ENCODE results near the gene YIPF1. TPM values are rescaled to one million over a fixed set of nuclear protein-coding genes. Genes with fewer than 3 reads are reported as not detected.
A peak's percentile ranks its signal among the peaks of the same experiment; 100 is the strongest.

Gene YIPF1
- total RNA-seq, 4 donors from 2014 or later: 6.7 to 25.9 (median 14.8) TPM

DNA sequence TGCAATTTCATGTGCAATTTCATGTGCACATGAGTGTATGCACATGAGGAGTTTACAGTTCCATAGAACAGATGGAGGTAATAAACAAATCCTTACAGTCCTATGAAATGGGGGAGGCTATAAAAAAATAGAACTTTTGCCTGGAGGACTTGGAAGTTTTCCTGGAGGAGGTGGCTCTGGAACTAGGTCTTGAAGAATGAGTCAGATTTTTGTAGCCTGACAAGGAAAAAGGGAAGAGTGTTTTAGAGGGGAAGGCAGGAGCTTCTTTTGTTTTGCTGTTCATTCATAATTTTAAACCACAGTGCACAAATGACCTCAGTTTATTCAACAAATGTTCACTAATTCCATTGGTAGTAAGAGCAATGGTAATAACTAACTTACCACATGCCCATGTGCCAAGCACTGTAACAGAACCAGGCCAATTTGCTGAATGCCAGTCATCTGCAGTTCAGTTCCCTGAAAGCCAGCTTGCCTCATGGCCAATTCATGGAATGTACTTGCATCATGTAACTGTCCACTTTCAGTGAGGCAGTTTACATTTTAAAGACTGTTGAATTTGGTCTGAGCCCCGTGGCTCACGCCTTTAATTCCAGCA, 7.1 kb upstream of the YIPF1 start:
- Histone ChIP-seq H3K9me3 (no peaks in the 10 kb centered on the region), H3K36me3 (no peaks in the 10 kb centered on the region), H3K4me3 (no peak overlapping the region), H3K27ac (peak overlapping the region; percentile 62 to 67), H3K4me1 (no peaks in the 10 kb centered on the region), H3K27me3 (no peaks in the 10 kb centered on the region)
- no peak for TF ChIP-seq POLR2A (IDR thresholded peaks at IDR 0.05)
- TF ChIP-seq, protein P1, sequence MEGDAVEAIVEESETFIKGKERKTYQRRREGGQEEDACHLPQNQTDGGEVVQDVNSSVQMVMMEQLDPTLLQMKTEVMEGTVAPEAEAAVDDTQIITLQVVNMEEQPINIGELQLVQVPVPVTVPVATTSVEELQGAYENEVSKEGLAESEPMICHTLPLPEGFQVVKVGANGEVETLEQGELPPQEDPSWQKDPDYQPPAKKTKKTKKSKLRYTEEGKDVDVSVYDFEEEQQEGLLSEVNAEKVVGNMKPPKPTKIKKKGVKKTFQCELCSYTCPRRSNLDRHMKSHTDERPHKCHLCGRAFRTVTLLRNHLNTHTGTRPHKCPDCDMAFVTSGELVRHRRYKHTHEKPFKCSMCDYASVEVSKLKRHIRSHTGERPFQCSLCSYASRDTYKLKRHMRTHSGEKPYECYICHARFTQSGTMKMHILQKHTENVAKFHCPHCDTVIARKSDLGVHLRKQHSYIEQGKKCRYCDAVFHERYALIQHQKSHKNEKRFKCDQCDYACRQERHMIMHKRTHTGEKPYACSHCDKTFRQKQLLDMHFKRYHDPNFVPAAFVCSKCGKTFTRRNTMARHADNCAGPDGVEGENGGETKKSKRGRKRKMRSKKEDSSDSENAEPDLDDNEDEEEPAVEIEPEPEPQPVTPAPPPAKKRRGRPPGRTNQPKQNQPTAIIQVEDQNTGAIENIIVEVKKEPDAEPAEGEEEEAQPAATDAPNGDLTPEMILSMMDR (IDR thresholded peaks at IDR 0.05): no peak
- intact Hi-C loops (cut with DNase I; ENCODE audit: low total_unique reads): no loop called here
- peak; percentile 31 to 43 for DNase-seq

DNA sequence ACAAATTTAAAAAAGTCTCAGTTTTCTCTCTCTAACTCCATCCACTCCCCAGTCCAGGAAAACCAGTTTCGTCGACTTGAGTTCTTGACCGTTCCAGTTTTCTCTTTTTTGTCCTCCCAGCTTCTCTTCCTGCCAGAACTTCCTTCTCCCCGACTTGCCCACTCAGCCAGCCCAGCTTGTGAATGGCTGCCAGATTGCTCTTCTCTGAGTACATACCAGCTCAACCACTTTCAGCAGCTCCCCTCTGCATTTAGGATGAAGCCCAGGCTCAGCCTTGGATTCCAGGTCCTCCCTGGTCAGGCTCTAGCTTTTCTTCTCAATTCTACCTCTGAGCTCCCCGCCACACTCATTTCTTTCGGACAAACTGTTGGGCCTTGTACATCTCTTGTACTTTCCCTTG, 5.8 kb upstream of the YIPF1 start:
- Histone ChIP-seq H3K27me3 (no peaks in the 10 kb centered on the region), H3K4me1 (no peaks in the 10 kb centered on the region), H3K36me3 (no peaks in the 10 kb centered on the region), H3K9me3 (no peaks in the 10 kb centered on the region), H3K27ac (no peak overlapping the region), H3K4me3 (no peak overlapping the region)
- no peak for DNase-seq
- TF ChIP-seq, protein P1 (IDR thresholded peaks at IDR 0.05): no peak
- no peak for TF ChIP-seq POLR2A (IDR thresholded peaks at IDR 0.05)
- intact Hi-C loops (cut with DNase I; ENCODE audit: low total_unique reads): no loop called here

DNA sequence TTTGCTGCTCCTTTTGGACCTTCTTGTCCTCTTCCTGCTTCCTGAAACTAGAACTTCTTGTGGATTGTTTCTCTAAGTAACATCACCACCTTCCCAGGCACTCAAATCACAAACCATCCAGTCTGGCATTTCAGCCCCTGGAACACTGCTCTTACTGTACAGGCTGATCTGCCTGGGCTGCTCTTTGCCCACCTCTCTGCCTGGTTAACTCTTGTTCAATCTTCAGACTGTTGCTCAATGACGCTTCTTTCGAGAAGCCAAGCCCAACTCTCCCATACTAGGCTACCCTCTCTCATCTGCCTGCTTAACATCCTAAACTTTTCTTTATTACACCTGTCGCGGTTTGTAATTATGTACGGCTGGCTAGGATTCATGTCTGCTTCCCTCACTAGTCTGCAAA, 5.0 kb upstream of the YIPF1 start:
- TF ChIP-seq POLR2A (IDR thresholded peaks at IDR 0.05): no peak
- TF ChIP-seq, protein P1 (IDR thresholded peaks at IDR 0.05): no peak
- no peaks in the 10 kb centered on the region for H3K9me3 ChIP-seq
- H3K4me1 ChIP-seq: no peaks in the 10 kb centered on the region
- no peak for DNase-seq
- intact Hi-C loops (cut with DNase I; ENCODE audit: low total_unique reads): no loop called here
- H3K4me3 ChIP-seq: no peak overlapping the region
- H3K36me3 ChIP-seq: no peaks in the 10 kb centered on the region
- no peaks in the 10 kb centered on the region for H3K27me3 ChIP-seq
- H3K27ac ChIP-seq: no peak overlapping the region

DNA sequence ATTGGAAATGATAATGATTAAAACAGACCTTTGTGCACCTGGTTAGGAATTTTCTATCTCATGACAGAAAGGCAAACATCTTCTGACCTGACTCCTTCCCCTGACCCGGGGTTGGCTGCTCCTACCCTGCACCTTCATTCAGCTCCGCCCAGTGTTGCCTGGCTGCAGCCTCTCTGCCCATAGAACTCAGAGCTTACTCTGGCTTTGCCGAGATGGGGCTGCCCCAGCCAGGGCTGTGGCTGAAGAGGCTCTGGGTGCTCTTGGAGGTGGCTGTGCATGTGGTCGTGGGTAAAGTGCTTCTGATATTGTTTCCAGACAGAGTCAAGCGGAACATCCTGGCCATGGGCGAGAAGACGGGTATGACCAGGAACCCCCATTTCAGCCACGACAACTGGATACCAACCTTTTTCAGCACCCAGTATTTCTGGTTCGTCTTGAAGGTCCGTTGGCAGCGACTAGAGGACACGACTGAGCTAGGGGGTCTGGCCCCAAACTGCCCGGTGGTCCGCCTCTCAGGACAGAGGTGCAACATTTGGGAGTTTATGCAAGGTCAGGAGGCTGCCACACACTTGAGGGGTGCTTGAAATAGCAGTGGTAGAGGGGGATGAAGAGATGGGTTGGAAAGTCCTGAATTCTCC, 4.5 kb upstream of the YIPF1 start, which contains the start of gene DIO1:
DIO1 (plus strand) TSS at position 189 of the 638 bp plus-strand sequence; CDS start at position 213, 24 bp downstream.
- no peak for DNase-seq
- Histone ChIP-seq H3K27me3 (no peaks in the 10 kb centered on the region), H3K9me3 (no peaks in the 10 kb centered on the region), H3K4me3 (no peak within 1 kb of the TSS), H3K4me1 (no peaks in the 10 kb centered on the region), H3K27ac (no peak within 1 kb of the TSS), H3K36me3 (no peaks in the 10 kb centered on the region)
- TF ChIP-seq, protein P1 (IDR thresholded peaks at IDR 0.05): no peak
- no peak for TF ChIP-seq POLR2A (IDR thresholded peaks at IDR 0.05)
- intact Hi-C loops (cut with DNase I; ENCODE audit: low total_unique reads): no loop called here

DNA sequence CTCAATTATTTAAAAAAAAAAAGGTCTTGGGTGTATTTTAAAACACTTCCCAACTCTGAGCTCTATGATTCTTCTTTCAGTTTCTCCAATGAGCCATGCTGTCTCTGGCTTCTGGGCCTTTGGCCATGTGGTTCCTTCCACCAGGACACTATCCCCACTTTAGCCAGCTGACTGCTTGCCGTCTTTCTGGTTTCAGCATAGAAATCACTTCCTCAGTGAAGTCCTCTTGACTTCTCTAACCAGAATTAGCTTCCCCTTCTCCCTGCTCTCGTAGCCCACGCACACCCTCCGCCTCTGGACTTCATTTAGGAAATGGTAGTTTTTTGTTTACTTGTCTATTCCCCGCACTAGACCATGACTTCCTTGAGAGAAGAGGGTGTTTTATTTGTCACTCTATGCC, 3.3 kb upstream of the YIPF1 start:
- intact Hi-C loops (cut with DNase I; ENCODE audit: low total_unique reads): no loop called here
- no peaks in the 10 kb centered on the region for H3K36me3 ChIP-seq
- TF ChIP-seq, protein P1 (IDR thresholded peaks at IDR 0.05): no peak
- TF ChIP-seq POLR2A (IDR thresholded peaks at IDR 0.05): no peak
- no peaks in the 10 kb centered on the region for H3K27me3 ChIP-seq
- H3K9me3 ChIP-seq: no peaks in the 10 kb centered on the region
- no peak overlapping the region for H3K4me3 ChIP-seq
- no peak overlapping the region for H3K27ac ChIP-seq
- no peaks in the 10 kb centered on the region for H3K4me1 ChIP-seq
- DNase-seq: no peak
